Muscle of back (tissue), 11 donors: ENCODE measurements around the gene SLC29A4. TPM values are rescaled to one million over a fixed set of nuclear protein-coding genes. Genes with fewer than 3 reads are reported as not detected.
A peak's percentile ranks its signal among the peaks of the same experiment; 100 is the strongest.

Experiments
- DNase-seq, 3 donors: peaks; one replicate each; pipeline versions ENCODE4 v3.0.0 to v3.0.0-alpha.2; 2013
- polyA plus RNA-seq, 10 donors: library from polyadenylated mRNA; unstranded; fragments of 120-200 nt; gene quantifications; one replicate each; pipeline ENCODE4 v1.2.1, GENCODE V29; 2013; ENCODE audit not compliant: insufficient read length in 10 of 10

Gene SLC29A4
- polyA plus RNA-seq, 10 donors, result 18.4 to 31.3 (median 25.5) TPM

- no peak for DNase-seq
Observed at GRCh38 chr7:5351507-5352265, 68.9 kb downstream of the SLC29A4 start.

GRCh38 chr7:5352440-5353010 is 69.8 kb downstream of the SLC29A4 start:
- DNase-seq, result no peak

DNA sequence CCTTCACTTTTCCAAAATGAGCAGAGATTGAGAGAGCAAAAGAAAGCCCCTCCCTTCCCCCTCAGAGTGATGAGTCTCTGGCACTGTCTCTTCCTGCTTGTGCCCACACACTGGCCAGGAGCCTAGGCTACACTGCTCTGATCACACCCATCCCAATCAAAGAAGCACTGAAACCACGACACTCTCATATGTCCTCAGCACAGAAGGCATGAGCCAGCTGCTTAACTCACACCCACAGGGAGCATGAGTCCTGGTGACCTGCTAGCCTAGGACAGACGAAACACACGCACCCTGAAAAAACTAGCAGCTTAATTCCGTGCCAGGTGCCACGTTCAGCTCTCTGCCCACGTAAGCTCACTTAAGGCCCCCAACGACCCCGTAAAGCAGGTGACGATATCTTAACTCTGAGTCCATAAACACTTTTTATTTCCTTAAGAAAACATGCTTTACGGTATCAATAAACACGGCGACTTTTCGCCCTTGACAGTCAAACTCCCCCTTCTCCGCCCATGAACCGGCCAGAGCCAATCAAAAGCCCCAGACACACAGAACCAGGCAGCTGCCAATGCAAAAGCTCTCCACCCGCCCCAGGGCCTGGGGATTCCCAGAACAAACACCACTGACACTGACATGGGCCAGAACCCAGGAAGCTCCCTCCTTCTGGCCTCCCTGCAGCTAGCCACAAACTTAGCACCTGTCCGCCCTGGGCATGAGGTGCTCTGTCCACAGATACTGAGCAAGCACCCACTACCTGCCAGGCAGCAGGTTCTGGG is 71.9 kb downstream of the SLC29A4 start:
- peak; percentile 9 to 36 (median 13) for DNase-seq

Other genes starting within 250 kb of the SLC29A4 start
- 10 to 100 TPM in 9 of 10 donors, 1 to 10 TPM in 1; 8.8 to 14.4 (median 12.5) TPM for gene RBAK, start 237.1 kb upstream of the SLC29A4 start, polyA plus RNA-seq
- 10 to 100 TPM; 33.3 to 43.0 (median 39.1) TPM for gene WIPI2, start 92.7 kb upstream of the SLC29A4 start, polyA plus RNA-seq
- gene TNRC18, start 140.9 kb downstream of the SLC29A4 start, polyA plus RNA-seq, result 10 to 100 TPM; 37.1 to 84.0 (median 46.2) TPM
- gene FBXL18, start 230.9 kb downstream of the SLC29A4 start, polyA plus RNA-seq, result 1 to 10 TPM; 3.4 to 5.8 (median 4.2) TPM
- 1,000 to 10,000 TPM; 1,794 to 2,498 (median 2,079) TPM for gene ACTB, start 247.7 kb downstream of the SLC29A4 start, polyA plus RNA-seq